D721Med (cell line): ENCODE results near the gene SMAD9.

Experiments used
- DNase-seq: peaks from one replicate; pipeline ENCODE4 v3.0.0; 2011; ENCODE audit warnings: low spot score; ENCODE audit not compliant: insufficient read length
- FAIRE-seq: peaks from 2 replicates; lab custom pipeline; 2011; peaks lifted over from hg19 to GRCh38; lab: Jason Lieb, UNC
- TF ChIP-seq, protein P1 (sequence below): IDR thresholded peaks from 2 replicates; pipeline ENCODE4 v1.5.1; 2012; ENCODE audit warnings: mild to moderate bottlenecking, control low read depth; ENCODE audit not compliant: insufficient read depth; ENCODE audit errors: missing control alignments

The SMAD9 gene

DNA sequence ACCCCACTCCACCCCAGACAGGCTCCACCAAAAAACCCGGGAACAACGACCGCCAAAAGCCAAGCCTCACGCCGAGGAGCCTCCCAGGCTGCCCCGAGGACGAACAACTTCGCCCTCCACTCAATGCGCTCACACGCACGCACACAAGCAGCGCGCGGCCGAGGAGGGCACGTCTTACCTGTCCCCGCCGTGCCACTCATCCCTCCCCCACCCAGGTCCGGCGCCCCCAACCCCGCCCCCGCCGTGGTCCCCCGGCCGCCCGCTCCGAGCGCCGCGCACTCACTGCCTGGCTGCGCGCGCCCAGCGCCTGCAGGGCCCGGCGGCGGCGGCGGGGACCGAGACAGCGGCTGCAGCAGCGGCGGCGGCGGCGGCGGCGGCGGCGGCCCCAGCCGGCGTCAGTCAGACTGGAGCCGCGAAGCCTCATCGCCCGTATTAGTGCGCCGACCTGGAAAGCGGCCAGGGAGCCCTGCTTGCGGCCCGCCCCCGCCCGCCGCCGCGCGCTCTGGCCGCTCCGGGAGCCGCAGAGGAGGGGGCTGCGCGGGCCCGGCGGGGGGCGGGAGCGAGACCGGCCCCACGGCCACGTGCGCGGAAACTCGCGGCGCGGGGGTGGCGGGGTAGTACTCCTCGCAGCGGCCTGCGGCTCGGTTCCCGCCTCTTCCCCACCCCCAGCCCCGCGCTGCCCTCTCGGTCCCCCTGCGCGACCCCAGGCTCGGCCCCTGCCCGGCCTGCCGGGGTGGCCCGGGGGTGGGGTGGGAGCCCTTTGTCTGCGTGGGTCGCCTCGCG is at the start of gene SMAD9:
TSS of gene SMAD9 (minus strand) at position 406 of the 783 bp plus-strand sequence. CDS start 40,549 bp downstream, outside the sequence.
- TF ChIP-seq, protein P1, sequence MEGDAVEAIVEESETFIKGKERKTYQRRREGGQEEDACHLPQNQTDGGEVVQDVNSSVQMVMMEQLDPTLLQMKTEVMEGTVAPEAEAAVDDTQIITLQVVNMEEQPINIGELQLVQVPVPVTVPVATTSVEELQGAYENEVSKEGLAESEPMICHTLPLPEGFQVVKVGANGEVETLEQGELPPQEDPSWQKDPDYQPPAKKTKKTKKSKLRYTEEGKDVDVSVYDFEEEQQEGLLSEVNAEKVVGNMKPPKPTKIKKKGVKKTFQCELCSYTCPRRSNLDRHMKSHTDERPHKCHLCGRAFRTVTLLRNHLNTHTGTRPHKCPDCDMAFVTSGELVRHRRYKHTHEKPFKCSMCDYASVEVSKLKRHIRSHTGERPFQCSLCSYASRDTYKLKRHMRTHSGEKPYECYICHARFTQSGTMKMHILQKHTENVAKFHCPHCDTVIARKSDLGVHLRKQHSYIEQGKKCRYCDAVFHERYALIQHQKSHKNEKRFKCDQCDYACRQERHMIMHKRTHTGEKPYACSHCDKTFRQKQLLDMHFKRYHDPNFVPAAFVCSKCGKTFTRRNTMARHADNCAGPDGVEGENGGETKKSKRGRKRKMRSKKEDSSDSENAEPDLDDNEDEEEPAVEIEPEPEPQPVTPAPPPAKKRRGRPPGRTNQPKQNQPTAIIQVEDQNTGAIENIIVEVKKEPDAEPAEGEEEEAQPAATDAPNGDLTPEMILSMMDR: no peak
- no peak for DNase-seq
- FAIRE-seq: no peak

DNA sequence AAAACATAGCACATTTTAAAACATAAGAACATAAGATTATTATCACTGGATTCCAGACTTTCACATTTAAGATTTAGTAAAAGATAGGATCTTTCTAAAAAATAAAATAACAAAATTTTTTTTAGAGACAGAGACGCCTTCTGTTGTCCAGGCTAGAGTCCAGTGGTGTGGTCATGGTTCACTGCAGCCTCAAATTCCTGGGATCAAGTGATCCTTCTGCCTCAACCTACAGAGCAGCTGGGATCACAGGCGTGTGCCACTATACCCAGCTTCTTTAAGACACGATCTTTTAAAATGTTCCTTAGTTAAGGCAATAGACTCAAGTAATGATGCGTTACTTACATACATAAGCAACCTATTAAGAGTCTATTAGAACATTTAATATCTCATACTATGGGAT is 46.4 kb upstream of the SMAD9 start:
- TF ChIP-seq, protein P1: no peak
- FAIRE-seq: no peak
- no peak for DNase-seq

DNA sequence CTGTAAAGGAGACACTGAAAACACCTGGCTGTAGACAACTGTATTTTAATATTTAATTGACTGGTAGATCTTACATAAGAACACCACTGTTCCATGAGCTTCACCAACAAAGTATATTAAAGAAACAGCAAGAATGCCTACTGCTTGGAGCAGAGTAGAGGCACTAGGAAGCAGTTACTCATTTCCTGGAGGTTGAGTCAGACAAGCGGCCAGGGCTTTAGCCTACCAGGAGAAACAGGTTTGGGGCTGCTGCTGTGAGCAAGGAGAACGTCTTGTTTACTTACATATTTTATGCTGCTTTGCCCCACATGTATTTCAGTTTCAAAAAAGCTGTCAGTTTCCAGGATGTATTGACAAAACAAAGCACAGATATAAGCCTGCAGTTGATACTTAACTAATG is 45.7 kb upstream of the SMAD9 start:
- no peak for FAIRE-seq

DNA sequence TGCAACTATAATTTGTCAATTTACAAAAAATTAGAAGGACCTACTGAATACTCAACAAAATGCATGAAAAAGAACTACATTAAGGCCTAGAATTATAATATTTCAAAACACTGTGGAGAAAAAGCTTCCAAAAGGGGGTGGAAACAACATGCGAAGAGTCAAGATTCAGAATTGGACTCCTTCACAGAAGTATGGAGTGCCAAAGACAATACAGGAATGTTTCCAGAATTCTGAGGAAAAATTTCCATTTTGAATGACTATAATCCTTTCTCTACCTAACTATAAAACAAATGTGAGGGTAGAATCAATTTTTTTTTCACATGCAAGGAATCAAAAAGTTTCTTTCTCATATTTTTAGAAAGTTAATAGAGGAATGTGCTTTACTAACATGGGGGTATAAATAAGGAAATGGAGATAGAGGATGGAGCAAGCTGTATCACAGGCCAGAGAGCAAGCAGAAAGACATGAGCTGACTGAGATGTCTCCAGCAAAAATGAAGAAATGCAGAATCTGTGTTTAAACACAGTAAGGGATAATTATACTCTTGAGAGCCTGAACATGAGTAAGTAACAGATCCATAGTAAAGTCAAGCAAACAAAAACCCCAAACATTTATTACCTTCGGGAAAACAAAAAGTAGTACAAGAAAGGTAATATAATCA is 39.5 kb upstream of the SMAD9 start:
- no peak for FAIRE-seq
- DNase-seq: no peak
- TF ChIP-seq, protein P1: no peak

More for the DNA sequence above, 45.7 kb upstream of the SMAD9 start:
- TF ChIP-seq, protein P1: no peak
- DNase-seq: no peak

DNA sequence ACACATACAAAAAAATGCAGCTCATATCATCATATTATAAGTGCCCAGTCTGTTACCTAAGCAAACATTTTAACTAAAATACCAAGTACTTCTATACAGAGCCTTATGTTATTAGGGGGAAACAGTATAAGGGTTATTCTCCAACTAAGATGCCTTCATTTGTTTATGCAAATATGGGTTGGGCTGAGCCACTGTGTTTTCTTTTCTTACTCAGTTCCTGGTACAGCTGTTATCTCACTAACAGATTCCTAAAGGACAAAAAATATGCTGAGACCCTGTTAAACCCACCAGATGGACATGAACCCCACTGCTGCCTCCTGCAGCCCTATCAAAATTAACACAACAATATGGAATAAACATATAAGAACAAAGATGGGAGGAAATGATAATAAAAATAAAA is 34.5 kb upstream of the SMAD9 start:
- TF ChIP-seq, protein P1: no peak
- no peak for DNase-seq
- FAIRE-seq: no peak

DNA sequence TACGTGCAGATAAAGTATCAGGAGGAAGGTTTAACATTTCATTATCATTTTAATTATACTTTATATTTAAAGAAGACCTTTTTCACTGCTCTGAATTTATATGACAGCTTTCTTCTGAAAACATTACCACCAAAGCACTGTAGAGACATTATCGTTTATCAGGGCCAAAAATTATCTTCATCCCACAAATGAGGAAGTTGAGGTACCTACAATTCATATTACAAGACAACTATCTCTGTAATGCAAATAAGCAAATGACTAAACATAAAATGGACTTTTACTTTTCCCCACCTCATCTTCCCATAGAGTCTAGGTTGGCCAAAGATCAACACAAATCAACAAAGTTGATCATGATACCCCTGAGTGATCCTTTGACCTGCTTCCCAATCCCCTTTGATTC is 30.9 kb upstream of the SMAD9 start:
- no peak for FAIRE-seq
- TF ChIP-seq, protein P1: no peak

DNA sequence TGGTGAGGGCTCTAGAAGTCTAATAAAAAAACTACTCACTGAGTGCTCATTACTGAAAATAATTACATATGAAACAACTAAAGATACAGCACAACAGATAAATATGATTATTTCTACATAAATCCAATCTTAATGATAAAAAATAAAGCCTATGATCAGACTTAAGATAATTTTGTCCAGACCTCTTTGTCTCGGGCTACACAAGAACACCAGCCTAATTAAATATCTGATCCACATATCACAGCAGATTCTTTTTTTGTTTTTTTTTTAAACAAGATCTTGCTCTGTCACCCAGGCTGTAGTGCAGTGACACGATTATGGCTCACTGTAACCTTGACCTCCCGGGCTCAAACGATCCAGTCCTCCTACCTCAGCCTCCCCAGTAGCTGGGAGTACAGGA is 30.3 kb upstream of the SMAD9 start:
- TF ChIP-seq, protein P1: no peak
- FAIRE-seq (no peak), DNase-seq (no peak)

More for the DNA sequence above, 30.9 kb upstream of the SMAD9 start:
- DNase-seq: no peak
